Osteoblast (primary cell): ENCODE data around the gene RNF112. TPM values are rescaled to one million over a fixed set of nuclear protein-coding genes. Genes with fewer than 3 reads are reported as not detected.
A peak's percentile ranks its signal among the peaks of the same experiment; 100 is the strongest.

Experiments used
- DNase-seq: peaks from one replicate; pipeline ENCODE4 v3.0.0; 2011; ENCODE audit warnings: low spot score, mixed read lengths; ENCODE audit not compliant: insufficient read length; ENCODE audit errors: missing footprints
- H2AFZ ChIP-seq: 2 replicates; pipeline ENCODE4 v1.6.0; 2011; ENCODE audit warnings: mild to moderate bottlenecking, low read length
- H3K27ac ChIP-seq: 2 replicates; pipeline ENCODE4 v1.5.1; 2011; ENCODE audit warnings: mild to moderate bottlenecking, low read depth, low read length, moderate library complexity
- H3K27me3 ChIP-seq: 2 replicates; pipeline ENCODE4 v1.6.0; 2012; ENCODE audit warnings: mild to moderate bottlenecking, control low read depth, inconsistent platforms, low read length, moderate library complexity; ENCODE audit not compliant: insufficient read depth
- H3K36me3 ChIP-seq: 2 replicates; pipeline ENCODE4 v1.5.1; 2011; ENCODE audit warnings: mild to moderate bottlenecking, low read length, control low read depth, moderate library complexity; ENCODE audit not compliant: insufficient read depth
- H3K4me1 ChIP-seq: 2 replicates; pipeline ENCODE4 v1.5.1; 2011; ENCODE audit warnings: mild to moderate bottlenecking, low read length, control low read depth, moderate library complexity; ENCODE audit not compliant: insufficient read depth
- H3K4me2 ChIP-seq: 2 replicates; pipeline ENCODE4 v1.6.0; 2011; ENCODE audit warnings: mild to moderate bottlenecking, low read length; ENCODE audit not compliant: insufficient read depth
- H3K4me3 ChIP-seq: fragments of 200-600 bp; sonication (generic); 3 replicates; pipeline ENCODE4 v1.5.1; 2012; ENCODE audit warnings: mild to moderate bottlenecking, low read length, inconsistent platforms; ENCODE audit not compliant: insufficient read depth
- H3K79me2 ChIP-seq: 2 replicates; pipeline ENCODE4 v1.6.0; 2012; ENCODE audit warnings: mild to moderate bottlenecking, low read length, control low read depth, inconsistent platforms; ENCODE audit not compliant: insufficient read depth
- H3K9me3 ChIP-seq: 2 replicates; pipeline ENCODE4 v1.5.1; 2011; ENCODE audit warnings: low read depth, low read length, control low read depth
- H4K20me1 ChIP-seq: 2 replicates; pipeline ENCODE4 v1.6.0; 2012; ENCODE audit warnings: mild to moderate bottlenecking, low read length, control low read depth; ENCODE audit not compliant: insufficient read depth
- CTCF ChIP-seq: IDR thresholded peaks from 2 replicates; pipeline ENCODE4 v1.5.1; 2011; ENCODE audit warnings: mild to moderate bottlenecking, low read depth, low read length, moderate library complexity; ENCODE audit errors: extremely low read depth
- total RNA-seq: library from RNA; depleted of rRNA; stranded (reverse); fragments of >200 nt; gene quantifications from 2 replicates; pipeline ENCODE4 v1.2.3, GENCODE V29; 2012

The RNF112 gene
- total RNA-seq, 1 donor = 0.36 TPM

- H3K36me3 ChIP-seq = peaks cover under 1% of the 10 kb centered on the region
- no peak overlapping the region for H2AFZ ChIP-seq
- no peak overlapping the region for H3K27ac ChIP-seq
- TF ChIP-seq CTCF = no peak
- peaks cover 19% of the 10 kb centered on the region for H3K79me2 ChIP-seq
- H4K20me1 ChIP-seq = peaks cover under 1% of the 10 kb centered on the region
- peaks cover 13% of the 10 kb centered on the region for H3K4me1 ChIP-seq
- DNase-seq = peak; percentile 79
- H3K4me3 ChIP-seq = no peak overlapping the region
- H3K4me2 ChIP-seq = no peak overlapping the region
- no peaks in the 10 kb centered on the region for H3K9me3 ChIP-seq
- H3K27me3 ChIP-seq = no peaks in the 10 kb centered on the region
These were observed 36.9 kb upstream of the RNF112 start for GRCh38 chr17:19374136-19374535.

- Histone ChIP-seq H3K27ac (no peak overlapping the region), H3K79me2 (peaks cover 35% of the 10 kb centered on the region), H3K4me1 (peaks cover 21% of the 10 kb centered on the region), H2AFZ (no peak overlapping the region), H3K36me3 (peaks cover 17% of the 10 kb centered on the region), H3K27me3 (no peaks in the 10 kb centered on the region), H3K9me3 (no peaks in the 10 kb centered on the region), H3K4me3 (no peak overlapping the region), H4K20me1 (peaks cover 8% of the 10 kb centered on the region), H3K4me2 (no peak overlapping the region)
- TF ChIP-seq CTCF = no peak
- no peak for DNase-seq
These were observed 35.3 kb upstream of the RNF112 start for GRCh38 chr17:19375732-19376131.

- H2AFZ ChIP-seq = peak overlapping the region; percentile 99
- no peak for TF ChIP-seq CTCF
- H3K9me3 ChIP-seq = no peaks in the 10 kb centered on the region
- peak overlapping the region; percentile 98 for H3K4me2 ChIP-seq
- no peaks in the 10 kb centered on the region for H3K27me3 ChIP-seq
- H3K27ac ChIP-seq = peak overlapping the region; percentile 98
- H3K4me3 ChIP-seq = peak overlapping the region; percentile 96
- H3K79me2 ChIP-seq = peaks cover 41% of the 10 kb centered on the region
- peaks cover 27% of the 10 kb centered on the region for H3K36me3 ChIP-seq
- DNase-seq = no peak
- H4K20me1 ChIP-seq = peaks cover 8% of the 10 kb centered on the region
- peaks cover 21% of the 10 kb centered on the region for H3K4me1 ChIP-seq
These were observed 34.2 kb upstream of the RNF112 start for GRCh38 chr17:19376811-19377210.

- Histone ChIP-seq H3K27me3 (no peaks in the 10 kb centered on the region), H4K20me1 (peaks cover 11% of the 10 kb centered on the region), H3K79me2 (peaks cover 45% of the 10 kb centered on the region), H3K27ac (peak overlapping the region; percentile 98), H3K4me3 (peak overlapping the region; percentile 96), H3K4me1 (peaks cover 21% of the 10 kb centered on the region), H3K36me3 (peaks cover 35% of the 10 kb centered on the region), H2AFZ (peak overlapping the region; percentile 99), H3K4me2 (peak overlapping the region; percentile 98), H3K9me3 (no peaks in the 10 kb centered on the region)
- TF ChIP-seq CTCF = no peak
- peak; percentile 100 for DNase-seq
These were observed 33.2 kb upstream of the RNF112 start for GRCh38 chr17:19377602-19378415.
